Endodermal cell (in vitro differentiated cells): ENCODE results near the gene PTPRR. TPM values are rescaled to one million over a fixed set of nuclear protein-coding genes. Genes with fewer than 3 reads are reported as not detected.
"Not testable (repeated sequence)": the region's sequence is repeated elsewhere in the genome, so short reads cannot be mapped to it uniquely, and the experiment has no call there.

Experiments
- DNase-seq: peaks from one replicate; pipeline ENCODE4 v3.0.0-alpha.2; 2017
- H3K27ac ChIP-seq: 2 replicates; pipeline ENCODE4 v1.5.1; 2013; ENCODE audit warnings: mild to moderate bottlenecking, low read depth, low read length, moderate library complexity
- H3K27me3 ChIP-seq: 2 replicates; pipeline ENCODE4 v1.6.1; 2013; ENCODE audit warnings: mild to moderate bottlenecking, low read length, moderate library complexity; ENCODE audit not compliant: insufficient read depth, control insufficient read depth, poor library complexity, severe bottlenecking
- H3K36me3 ChIP-seq: 2 replicates; pipeline ENCODE4 v1.7.0; 2013; ENCODE audit warnings: mild to moderate bottlenecking, low read length, moderate library complexity; ENCODE audit not compliant: control insufficient read depth, insufficient read depth
- H3K4me1 ChIP-seq: one replicate; pipeline ENCODE4 v1.7.0; 2013; ENCODE audit warnings: low read length; ENCODE audit not compliant: control insufficient read depth, insufficient read depth
- H3K4me3 ChIP-seq: 2 replicates; pipeline ENCODE4 v1.5.1; 2013; ENCODE audit warnings: mild to moderate bottlenecking, low read length, moderate library complexity
- H3K9ac ChIP-seq: 2 replicates; pipeline ENCODE4 v1.6.1; 2013; ENCODE audit warnings: mild to moderate bottlenecking, low read length, moderate library complexity; ENCODE audit not compliant: poor library complexity, severe bottlenecking; ENCODE audit errors: extremely low read depth
- H3K9me3 ChIP-seq: 2 replicates; pipeline ENCODE4 v1.6.1; 2013; ENCODE audit warnings: mild to moderate bottlenecking, low read length, moderate library complexity; ENCODE audit not compliant: control insufficient read depth
- H3K27ac Mint-ChIP-seq: 2 replicates; pipeline ENCODE4 v1.8.0; 2020; ENCODE audit warnings: mixed read lengths
- H3K27me3 Mint-ChIP-seq: 2 replicates; pipeline ENCODE4 v1.8.0; 2021; ENCODE audit warnings: mild to moderate bottlenecking, mixed read lengths; ENCODE audit not compliant: insufficient read depth
- H3K36me3 Mint-ChIP-seq: 2 replicates; pipeline ENCODE4 v1.8.0; 2020; ENCODE audit warnings: low read depth, mixed read lengths
- H3K4me1 Mint-ChIP-seq: 2 replicates; pipeline ENCODE4 v1.8.0; 2020; ENCODE audit warnings: mixed read lengths
- H3K4me3 Mint-ChIP-seq: 2 replicates; pipeline ENCODE4 v1.8.0; 2020; ENCODE audit warnings: mild to moderate bottlenecking, moderate library complexity, mixed read lengths
- H3K9me3 Mint-ChIP-seq: 2 replicates; pipeline ENCODE4 v1.8.0; 2020; ENCODE audit warnings: mild to moderate bottlenecking, mixed read lengths
- CTCF ChIP-seq: fragments of 200-600 bp; sonication (generic); conservative IDR thresholded peaks from 2 replicates; pipeline ENCODE4 v1.5.0; 2021; ENCODE audit warnings: antibody characterized with exemption, mild to moderate bottlenecking
- whole genome bisulfite sequencing, 2 experiments: methylation state at CpG; one replicate each; pipeline versions ENCODE4 v1.1.5 to v1.1.7; 2013; ENCODE audit warnings: missing lambda C conversion rate in 2 of 2, mixed read lengths in 1 of 2; ENCODE audit not compliant: insufficient coverage in 1 of 2, insufficient read length in 1 of 2; 5-methylcytosine and 5-hydroxymethylcytosine counted together
- total RNA-seq, 2 donors: library from RNA; stranded (reverse); fragmentation: NEBNext Ultra II Directional in 1 of 2; extraction: Animal tissue kit (Norgen Biotek cat#: 25700) in 1 of 2; gene quantifications; 2 replicates in 1 of 2; 3 replicates in 1 of 2; pipeline ENCODE4 v1.2.1, GENCODE V29; 2021

PTPRR gene
- total RNA-seq, 2 donors from 2014 or later = 0.27 to 0.40 TPM

- TF ChIP-seq CTCF = no peak
- Histone ChIP-seq H3K9ac (no peak overlapping the region), H3K4me1 (no peaks in the 10 kb centered on the region), H3K4me3 (no peak overlapping the region), H3K27ac (no peak overlapping the region), H3K27me3 (no peaks in the 10 kb centered on the region), H3K9me3 (peaks cover 14% of the 10 kb centered on the region), H3K36me3 (no peaks in the 10 kb centered on the region)
- no peak for DNase-seq
- H3K9me3 Mint-ChIP-seq = peaks cover 30% of the 10 kb centered on the region
- H3K4me3 Mint-ChIP-seq = no peak overlapping the region
- peaks cover 3% of the 10 kb centered on the region for H3K4me1 Mint-ChIP-seq
- H3K27me3 Mint-ChIP-seq = no peaks in the 10 kb centered on the region
- no peak overlapping the region for H3K27ac Mint-ChIP-seq
- 93 to 96% methylated on average over 3 to 4 of the region's 4 CpGs for WGBS, 2 experiments
- H3K36me3 Mint-ChIP-seq = peaks cover 5% of the 10 kb centered on the region
Measured at GRCh38 chr12:70809887-70810286, 110.7 kb downstream of the PTPRR start.

- 90 to 100% methylated on average over 1 to 2 of the region's 2 CpGs for WGBS, 2 experiments
- H3K9ac ChIP-seq, H3K4me1 ChIP-seq, H3K36me3 Mint-ChIP-seq, H3K4me3 ChIP-seq, H3K27ac Mint-ChIP-seq, H3K27me3 Mint-ChIP-seq, H3K4me3 Mint-ChIP-seq, H3K27ac ChIP-seq, H3K27me3 ChIP-seq, H3K36me3 ChIP-seq, H3K4me1 Mint-ChIP-seq: not testable (repeated sequence)
- H3K9me3 ChIP-seq = peaks cover 14% of the 10 kb centered on the region
- peak; percentile 77 for DNase-seq
- peaks cover 28% of the 10 kb centered on the region for H3K9me3 Mint-ChIP-seq
Measured at GRCh38 chr12:70807993-70808392, 112.5 kb downstream of the PTPRR start.

- no peak overlapping the region for H3K27ac Mint-ChIP-seq
- Histone ChIP-seq H3K27me3 (no peaks in the 10 kb centered on the region), H3K9ac (no peak overlapping the region), H3K36me3 (no peaks in the 10 kb centered on the region), H3K4me3 (no peak overlapping the region), H3K9me3 (peaks cover 14% of the 10 kb centered on the region), H3K4me1 (no peaks in the 10 kb centered on the region), H3K27ac (no peak overlapping the region)
- peaks cover 5% of the 10 kb centered on the region for H3K36me3 Mint-ChIP-seq
- DNase-seq = no peak
- TF ChIP-seq CTCF = no peak
- WGBS, 2 experiments = 93% methylated on average over 1 of the region's 1 CpG; no CpG with 5 or more reads in 1 of the 2 experiments
- peaks cover 28% of the 10 kb centered on the region for H3K9me3 Mint-ChIP-seq
- H3K4me1 Mint-ChIP-seq = peaks cover 3% of the 10 kb centered on the region
- H3K27me3 Mint-ChIP-seq = no peaks in the 10 kb centered on the region
- H3K4me3 Mint-ChIP-seq = no peak overlapping the region
Measured at GRCh38 chr12:70806827-70807226, 113.7 kb downstream of the PTPRR start.

GRCh38 chr12:70806043-70806442 is 114.5 kb downstream of the PTPRR start:
- no peak overlapping the region for H3K27ac ChIP-seq
- H3K9me3 ChIP-seq = peaks cover 14% of the 10 kb centered on the region
- no peak for TF ChIP-seq CTCF
- no peaks in the 10 kb centered on the region for H3K27me3 ChIP-seq
- no peak overlapping the region for H3K4me3 ChIP-seq
- H3K9ac ChIP-seq = no peak overlapping the region
- Mint-ChIP-seq H3K36me3 (peaks cover 5% of the 10 kb centered on the region), H3K4me3 (no peak overlapping the region), H3K9me3 (peaks cover 28% of the 10 kb centered on the region), H3K27me3 (no peaks in the 10 kb centered on the region), H3K4me1 (peaks cover 3% of the 10 kb centered on the region), H3K27ac (no peak overlapping the region)
- 92 to 100% methylated on average over 1 of the region's 1 CpG for WGBS, 2 experiments
- H3K4me1 ChIP-seq = no peaks in the 10 kb centered on the region
- H3K36me3 ChIP-seq = no peaks in the 10 kb centered on the region
- DNase-seq = no peak
